GM08714 (cell line): ENCODE results near the gene SPPL2B.
A peak's percentile ranks its signal among the peaks of the same experiment; 100 is the strongest.

Experiments
- H3K4me3 ChIP-seq: fragments of 200-500 bp; sonication (Bioruptor generic); 2 replicates; pipeline ENCODE4 v1.5.1; 2014; ENCODE audit warnings: mild to moderate bottlenecking, low read length, inconsistent platforms
- ZNF274 ChIP-seq: IDR thresholded peaks from 2 replicates; pipeline ENCODE4 v1.6.1; 2012; ENCODE audit warnings: mild to moderate bottlenecking, low read depth, low read length

The SPPL2B gene, protein sequence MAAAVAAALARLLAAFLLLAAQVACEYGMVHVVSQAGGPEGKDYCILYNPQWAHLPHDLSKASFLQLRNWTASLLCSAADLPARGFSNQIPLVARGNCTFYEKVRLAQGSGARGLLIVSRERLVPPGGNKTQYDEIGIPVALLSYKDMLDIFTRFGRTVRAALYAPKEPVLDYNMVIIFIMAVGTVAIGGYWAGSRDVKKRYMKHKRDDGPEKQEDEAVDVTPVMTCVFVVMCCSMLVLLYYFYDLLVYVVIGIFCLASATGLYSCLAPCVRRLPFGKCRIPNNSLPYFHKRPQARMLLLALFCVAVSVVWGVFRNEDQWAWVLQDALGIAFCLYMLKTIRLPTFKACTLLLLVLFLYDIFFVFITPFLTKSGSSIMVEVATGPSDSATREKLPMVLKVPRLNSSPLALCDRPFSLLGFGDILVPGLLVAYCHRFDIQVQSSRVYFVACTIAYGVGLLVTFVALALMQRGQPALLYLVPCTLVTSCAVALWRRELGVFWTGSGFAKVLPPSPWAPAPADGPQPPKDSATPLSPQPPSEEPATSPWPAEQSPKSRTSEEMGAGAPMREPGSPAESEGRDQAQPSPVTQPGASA

DNA sequence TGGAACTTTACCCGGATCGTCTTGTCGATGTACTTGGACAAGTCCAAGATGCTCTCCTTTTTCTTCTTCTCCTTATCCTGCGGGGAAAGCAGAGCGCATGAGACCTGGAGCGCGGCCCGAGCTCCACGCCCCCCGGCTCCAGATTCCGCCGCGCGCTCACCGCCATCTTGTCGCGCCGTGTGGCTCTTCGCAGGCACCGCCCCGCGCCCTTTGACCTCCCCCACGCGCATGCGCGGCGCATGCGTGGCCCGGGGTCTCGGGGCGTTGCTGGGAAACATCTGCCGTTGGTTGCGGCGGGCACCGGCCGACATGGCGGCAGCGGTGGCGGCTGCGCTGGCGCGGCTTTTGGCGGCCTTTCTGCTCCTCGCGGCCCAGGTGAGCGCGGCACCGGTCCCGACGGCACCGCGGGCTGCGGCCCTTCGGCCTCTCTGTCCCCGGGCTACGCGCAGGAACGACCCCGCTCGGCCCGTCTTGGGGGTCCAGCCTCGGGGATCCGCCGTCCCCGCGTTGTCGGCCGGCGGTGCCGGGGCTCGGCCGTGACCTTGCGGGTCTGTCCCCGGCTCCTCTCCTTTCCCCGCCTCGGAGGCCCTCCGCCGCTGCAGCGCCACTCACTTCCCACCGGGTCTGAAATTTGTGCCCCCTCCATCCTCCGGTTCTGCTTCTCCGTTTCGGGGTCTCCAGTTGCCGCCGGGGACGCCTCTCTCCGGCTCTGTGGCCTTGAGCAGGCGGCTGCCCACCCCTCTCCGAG lies at the start of gene SPPL2B, which contains the start of gene LSM7:
Gene SPPL2B, plus strand, starts transcription at position 284 of the 748 bp plus-strand sequence. Its CDS starts 26 bp downstream, at position 310.
Gene LSM7, minus strand, starts transcription at position 186 of the 748 bp plus-strand sequence. Its CDS starts 20 bp downstream, at position 166.
- TF ChIP-seq ZNF274: no peak
- H3K4me3 ChIP-seq: peak within 1 kb of the TSS; percentile 82

DNA sequence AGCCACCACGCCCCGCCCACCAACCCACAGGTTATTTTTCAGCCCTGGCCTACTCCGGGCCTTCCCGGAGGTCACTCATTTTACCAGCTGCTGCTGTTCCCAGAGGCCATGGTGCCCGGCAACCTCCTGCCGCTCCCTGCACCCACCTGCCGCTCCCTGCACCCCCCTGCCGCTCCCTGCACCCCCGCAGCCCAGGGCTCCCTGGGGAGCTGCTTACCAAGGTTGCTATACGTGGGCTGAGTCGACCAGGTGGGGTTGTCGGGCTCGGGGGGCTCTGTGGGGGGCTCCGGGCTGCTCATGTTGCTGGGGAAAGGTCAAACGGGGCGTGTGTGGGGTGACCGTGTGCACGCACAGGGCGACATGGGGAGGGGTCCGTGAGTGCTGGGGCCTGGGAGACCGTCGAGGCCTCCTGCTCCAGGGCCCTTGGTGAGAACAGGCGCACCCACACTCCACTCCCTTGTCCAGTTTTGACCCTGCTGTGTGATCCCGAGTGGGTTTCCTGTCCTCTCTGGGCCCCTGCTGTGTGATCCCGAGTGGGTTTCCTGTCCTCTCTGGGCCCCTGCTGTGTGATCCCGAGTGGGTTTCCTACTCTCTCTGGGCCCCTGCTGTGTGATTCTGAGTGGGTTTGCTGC lies 47.7 kb upstream of the SPPL2B start:
- no peak overlapping the region for H3K4me3 ChIP-seq
- no peak for TF ChIP-seq ZNF274

DNA sequence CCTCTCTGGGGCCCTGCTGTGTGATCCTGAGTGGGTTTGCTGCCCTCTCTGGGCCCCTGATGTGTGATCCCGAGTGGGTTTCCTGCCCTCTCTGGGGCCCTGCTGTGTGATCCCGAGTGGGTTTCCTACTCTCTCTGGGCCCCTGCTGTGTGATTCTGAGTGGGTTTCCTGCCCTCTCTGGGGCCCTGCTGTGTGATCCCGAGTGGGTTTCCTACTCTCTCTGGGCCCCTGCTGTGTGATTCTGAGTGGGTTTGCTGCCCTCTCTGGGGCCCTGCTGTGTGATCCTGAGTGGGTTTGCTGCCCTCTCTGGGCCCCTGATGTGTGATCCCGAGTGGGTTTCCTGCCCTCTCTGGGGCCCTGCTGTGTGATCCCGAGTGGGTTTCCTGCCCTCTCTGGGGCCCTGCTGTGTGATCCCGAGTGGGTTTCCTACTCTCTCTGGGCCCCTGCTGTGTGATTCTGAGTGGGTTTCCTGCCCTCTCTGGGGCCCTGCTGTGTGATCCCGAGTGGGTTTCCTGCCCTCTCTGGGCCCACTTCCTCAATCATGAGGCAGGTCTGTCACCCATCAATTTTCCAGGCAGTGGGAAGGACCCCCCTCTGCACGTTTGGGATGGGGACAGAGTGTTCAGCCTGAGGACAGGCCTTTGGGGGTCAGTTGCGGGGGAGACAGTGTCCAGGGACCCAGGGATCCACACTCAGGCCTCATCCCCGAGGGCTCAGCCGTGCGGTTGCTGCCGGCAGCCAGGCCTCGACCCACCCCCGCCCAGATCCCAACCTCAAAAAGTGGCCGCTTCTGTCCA lies 47.0 kb upstream of the SPPL2B start:
- H3K4me3 ChIP-seq: peak overlapping the region; percentile 15; the same call in 1 of the 2 replicates

DNA sequence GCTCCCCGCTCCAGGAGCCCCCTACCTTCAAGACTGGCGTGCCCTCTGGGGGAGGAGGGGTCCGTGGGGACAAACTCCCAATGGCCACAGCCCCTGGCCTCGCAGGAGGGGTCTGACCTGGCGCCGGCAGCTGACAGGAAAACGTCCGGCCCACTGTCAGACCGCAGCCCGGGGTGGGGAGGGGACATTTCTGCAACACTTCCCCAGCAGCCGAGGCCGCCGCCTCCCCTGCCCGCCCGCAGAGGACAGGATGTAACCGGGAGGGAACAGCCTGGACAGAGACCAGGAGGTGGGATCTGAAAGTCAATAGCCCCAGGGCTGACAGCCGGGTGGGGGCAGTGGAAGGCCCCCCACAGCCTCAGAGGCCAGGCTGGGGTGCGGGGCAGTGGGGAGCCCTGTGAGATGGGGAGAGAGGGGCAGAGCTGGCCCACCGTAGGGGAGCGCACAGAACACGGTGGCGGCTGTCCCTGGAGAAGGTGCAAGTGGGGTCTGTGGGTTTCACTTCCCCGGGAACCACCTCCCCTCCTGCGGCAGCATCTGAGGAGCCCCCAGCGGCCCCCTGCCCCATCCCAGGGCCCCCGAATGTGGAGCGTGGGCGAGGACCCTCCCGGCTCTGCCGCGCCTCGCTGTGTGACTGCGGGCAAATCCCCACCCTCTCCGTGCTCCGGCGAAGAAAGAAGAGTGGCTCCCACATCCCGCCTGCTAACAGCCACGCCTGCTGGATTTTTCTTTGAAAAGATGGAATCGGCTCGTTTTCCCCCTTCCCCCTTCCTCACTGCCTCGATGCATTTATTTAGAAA lies 46.2 kb upstream of the SPPL2B start, which contains the start of gene PEAK3:
Gene PEAK3, minus strand, starts transcription at position 114 of the 800 bp plus-strand sequence. CDS start 1,244 bp downstream, outside the sequence.
- TF ChIP-seq ZNF274: no peak
- peak within 1 kb of the TSS; percentile 15; the same call in 1 of the 2 replicates for H3K4me3 ChIP-seq

DNA sequence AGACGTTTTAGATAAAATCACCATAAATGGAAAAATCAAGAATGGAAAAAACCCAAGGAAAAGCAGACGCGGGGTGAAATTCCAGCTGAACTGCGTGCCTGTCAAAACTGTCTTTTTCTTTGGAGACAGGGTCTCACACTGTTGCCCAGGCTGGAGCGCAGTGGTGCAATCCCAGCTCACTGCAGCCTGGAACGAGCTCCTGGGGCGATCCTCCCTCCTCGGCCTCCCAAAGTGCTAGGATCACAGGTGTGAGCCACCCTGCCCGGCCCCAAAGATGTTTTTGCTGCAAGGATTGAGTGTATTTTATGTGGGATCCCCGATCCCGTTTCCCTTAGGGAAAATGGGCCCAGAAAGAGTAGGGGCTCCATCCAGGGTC lies 45.6 kb upstream of the SPPL2B start:
- H3K4me3 ChIP-seq: no peak overlapping the region
- no peak for TF ChIP-seq ZNF274

DNA sequence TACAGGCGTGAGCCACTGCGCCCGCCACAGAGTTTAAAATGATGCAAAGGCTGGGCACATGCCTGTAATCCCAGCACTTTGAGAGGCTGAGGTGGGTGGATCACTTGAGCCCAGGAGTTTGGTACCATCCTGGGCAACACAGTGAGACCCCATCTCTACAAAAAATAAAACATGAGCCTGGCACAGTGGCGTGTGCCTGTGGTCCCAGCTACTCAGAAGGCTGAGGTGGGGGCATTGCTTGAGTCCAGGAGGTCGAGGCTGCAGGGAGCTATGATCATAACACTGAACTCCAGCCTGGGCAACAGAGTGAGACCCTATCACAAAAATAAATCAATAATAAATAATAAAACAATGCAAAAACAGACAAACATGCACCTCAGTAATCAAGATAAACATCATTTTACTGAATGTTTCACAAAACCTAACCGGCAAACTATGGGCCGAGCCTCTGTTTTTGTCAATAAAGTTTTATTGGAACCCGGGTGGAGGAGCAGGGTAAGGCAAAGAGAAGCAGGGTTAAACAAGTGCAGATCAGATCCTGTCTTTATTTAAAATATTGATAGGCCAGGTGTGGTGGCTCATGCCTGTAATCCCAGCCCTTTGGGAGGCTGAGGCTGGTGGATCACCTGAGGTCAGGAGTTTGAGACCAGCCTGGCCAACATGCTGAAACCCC lies 44.5 kb upstream of the SPPL2B start:
- TF ChIP-seq ZNF274: no peak
- no peak overlapping the region for H3K4me3 ChIP-seq

DNA sequence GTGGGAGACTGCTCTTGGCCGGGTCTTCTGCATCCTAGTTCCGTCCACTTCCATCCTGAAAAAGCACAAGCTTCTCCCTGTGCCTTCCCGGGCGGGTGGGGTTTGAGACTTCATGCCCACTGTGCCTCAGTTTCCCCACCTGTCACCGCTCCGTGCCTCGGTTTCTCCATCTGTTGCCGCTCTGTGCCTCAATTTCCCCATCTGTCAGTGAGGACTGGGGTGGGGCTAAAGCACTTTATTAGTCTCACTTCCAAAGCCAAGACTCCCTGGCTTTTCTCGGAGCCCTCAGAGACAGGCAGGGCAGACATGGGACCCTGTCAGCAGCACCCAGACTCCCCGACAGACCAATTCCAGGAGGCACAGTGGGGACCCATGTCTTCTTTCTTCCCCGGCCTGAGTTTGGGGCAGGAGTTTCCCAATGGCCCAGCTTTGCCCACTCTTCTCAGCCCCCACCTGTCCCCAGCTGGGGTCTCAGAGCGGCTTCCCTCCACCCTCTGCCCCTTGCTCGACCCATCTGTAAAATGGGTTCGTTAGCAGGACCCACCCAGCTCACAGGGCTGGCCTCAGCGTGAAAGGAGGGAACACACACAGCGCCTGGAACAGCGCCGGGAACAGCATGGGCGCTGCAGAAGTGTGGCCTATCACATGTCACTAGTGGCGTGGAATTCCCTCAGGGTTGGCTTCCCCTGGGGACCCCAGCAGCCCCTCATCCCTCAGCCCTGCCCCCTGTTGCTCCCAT lies 41.9 kb upstream of the SPPL2B start:
- no peak overlapping the region for H3K4me3 ChIP-seq
- TF ChIP-seq ZNF274: no peak

DNA sequence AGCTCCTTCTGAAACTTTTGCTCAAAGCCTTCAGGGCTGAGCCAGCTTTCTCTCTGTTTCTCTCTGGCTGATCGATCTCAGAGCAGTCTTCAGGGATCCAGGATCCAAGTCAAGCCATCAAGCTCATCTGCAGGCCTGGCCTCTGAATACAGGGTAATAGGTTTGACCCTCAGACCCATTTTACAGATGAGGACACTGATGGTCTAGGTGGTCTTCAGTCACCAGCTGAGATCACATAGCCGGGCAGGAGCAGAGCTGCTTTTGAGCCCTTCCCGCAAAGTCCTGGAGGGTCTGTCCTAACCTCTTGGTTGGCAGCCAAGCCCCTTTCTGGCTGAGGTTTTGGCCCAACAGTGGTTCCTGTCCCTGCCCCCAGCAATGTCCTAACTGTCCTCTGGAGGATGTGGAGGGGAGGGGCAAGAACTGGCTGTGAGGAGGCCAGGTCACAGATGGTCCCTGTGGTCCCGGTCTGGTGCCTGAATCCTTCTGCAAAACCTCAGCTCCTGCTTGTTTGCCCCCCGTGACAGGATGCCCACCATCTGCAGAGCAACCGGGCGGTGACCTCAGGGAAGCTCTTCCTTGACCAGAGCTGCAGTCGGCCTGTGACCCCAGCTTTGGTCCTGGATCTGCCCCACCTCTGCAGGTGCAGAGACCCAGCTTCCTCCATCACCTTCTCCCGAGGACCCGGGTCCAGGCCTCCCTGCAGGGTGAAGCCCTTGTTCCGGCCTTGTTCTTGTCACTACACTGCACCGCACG lies 40.7 kb upstream of the SPPL2B start:
- TF ChIP-seq ZNF274: no peak
- no peak overlapping the region for H3K4me3 ChIP-seq

DNA sequence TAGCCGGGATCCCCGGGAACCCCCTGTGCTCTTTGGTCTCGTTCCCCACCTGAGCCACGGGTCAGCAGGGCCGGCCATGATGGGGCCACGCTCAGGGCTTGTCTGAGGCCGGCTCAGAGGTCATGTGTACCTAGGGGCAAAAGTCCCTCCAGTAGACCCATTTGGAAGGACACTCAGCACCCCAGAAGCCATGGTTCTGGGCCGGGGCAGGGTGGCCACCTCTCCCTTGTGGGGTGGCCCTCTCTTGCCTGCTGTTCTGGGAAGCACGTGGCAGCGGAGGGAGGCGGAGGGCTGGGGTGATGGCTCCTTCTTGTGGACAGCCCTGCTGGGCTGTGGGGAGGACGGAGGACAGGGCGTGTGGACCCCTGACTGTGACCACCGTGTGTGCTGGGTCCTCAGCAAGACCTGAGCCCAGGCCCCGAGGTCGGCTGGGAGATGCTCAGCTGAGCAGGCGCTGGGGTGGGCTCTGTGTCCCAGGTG lies 40.1 kb upstream of the SPPL2B start:
- no peak overlapping the region for H3K4me3 ChIP-seq
- TF ChIP-seq ZNF274: no peak

DNA sequence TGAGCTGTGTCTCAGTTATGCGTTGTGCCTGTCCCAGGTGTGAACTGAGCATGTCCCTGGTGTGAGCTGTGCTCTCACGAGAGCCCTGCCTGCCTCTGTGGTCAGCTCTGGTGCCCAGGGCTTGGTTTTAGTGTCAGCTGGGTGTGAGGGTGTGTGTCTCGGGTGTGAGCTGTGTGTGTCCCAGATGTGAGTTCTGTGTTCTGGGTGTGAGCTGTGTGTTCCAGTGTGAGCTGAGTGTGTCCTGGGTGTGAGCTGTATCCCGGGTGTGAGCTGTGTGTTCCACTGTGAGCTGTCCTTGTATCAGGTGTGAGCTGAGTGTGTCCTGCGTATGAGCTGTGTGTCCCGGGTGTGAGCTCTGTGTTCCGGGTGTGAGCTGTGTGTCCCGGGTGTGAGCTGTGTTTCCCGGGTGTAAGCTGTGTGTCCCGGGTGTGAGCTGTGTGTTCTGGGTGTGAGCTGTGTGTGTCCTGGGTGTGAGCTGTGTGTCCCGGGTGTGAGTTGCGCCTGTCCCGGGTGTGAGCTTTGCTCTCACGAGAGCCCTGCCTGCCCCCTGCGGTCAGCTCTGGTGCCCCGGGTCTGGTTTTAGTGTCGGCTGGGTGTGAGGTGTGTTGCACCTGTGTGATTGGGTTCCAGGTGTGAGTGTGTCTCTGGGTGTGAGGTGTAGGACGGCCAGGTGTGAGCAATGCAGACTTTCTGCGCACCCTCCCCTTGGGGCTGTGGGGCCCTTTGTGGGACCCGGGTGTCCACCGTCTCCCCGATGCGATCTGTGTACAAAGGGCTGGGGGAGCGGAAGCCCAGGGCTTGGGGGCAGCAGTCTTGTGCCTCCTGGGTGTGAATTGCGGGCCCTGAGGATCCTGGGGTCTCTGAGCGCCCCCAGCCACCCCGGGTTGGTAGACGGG lies 39.4 kb upstream of the SPPL2B start:
- no peak for TF ChIP-seq ZNF274
- H3K4me3 ChIP-seq: peak overlapping the region; percentile 19; the same call in 1 of the 2 replicates
